ENCODE data around the gene CENPL.
"Not testable (repeated sequence)": the region's sequence is repeated elsewhere in the genome, so short reads cannot be mapped to it uniquely, and the experiment has no call there.

The CENPL gene

DNA sequence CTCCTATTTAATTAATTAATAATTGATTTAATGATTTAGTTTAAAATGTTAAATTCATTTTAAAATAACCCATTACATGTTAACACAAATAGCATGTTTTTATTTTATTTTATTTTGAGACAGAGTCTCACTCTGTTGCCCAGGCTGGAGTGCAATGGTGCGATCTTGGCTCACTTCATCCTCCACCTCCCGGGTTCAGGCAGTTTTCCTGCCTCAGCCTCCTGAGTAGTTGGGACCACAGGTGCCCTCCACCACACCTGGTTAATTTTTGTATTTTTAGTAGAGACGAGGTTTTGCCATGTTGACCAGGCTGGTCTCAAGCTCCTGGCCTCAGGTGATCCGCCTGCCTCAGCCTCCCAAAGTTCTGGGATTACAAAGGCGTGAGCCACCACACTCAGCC lies 34.9 kb upstream of the CENPL start:
- not testable (repeated sequence) for DNase-seq

DNA sequence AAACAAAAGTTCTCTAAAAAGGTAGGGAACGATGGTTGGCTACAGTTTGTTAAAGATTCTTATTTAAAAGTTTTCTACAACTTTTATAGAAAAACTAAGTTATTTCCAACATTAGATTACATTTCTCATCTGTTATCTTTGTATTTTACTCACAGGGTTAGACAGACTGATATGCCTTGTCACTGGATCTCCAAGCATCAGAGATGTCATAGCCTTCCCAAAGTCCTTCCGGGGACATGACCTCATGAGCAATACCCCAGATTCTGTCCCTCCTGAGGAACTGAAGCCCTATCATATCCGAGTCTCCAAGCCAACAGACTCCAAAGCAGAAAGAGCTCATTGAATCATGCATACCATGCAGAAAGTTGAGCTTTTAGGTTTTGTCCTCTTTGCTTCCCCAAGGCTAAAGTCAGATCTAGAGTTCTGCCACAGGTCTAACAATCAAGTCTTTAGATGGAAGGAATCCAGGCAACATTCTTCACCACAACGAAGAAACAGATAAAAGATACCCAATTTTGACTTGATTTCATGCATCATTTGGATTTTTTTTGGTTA lies 32.8 kb upstream of the CENPL start:
- DNase-seq, result no peak

GRCh38 chr1:173856903-173857302 lies 32.2 kb upstream of the CENPL start:
- DNase-seq, result no peak

GRCh38 chr1:173856014-173856413 lies 31.3 kb upstream of the CENPL start:
- no peak for DNase-seq

- DNase-seq, result no peak
Measured at GRCh38 chr1:173853074-173853473, 28.4 kb upstream of the CENPL start.

DNA sequence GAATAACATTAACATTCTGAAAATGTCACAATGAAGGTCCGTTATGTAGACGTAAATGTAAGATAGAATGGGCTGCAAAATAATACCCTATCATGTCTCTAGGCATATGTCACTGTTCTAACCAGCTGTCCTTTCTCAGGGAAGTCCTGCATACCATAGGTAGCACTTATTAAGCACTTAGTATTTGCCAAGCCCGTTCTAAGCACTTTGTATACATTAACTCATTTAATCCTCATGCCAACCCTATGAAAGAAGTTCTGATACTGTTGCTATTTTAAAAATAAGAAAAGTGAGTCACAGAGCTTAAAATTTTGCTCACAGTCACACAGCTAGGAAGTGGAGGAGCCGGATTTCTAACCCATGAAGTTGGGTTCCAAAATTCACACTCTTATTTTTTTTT lies 27.4 kb upstream of the CENPL start:
- DNase-seq, result no peak

GRCh38 chr1:173832748-173833147 lies 8.1 kb upstream of the CENPL start:
- no peak for DNase-seq

- DNase-seq, result no peak
Measured at GRCh38 chr1:173827611-173828010, 2.9 kb upstream of the CENPL start.

- no peak for DNase-seq
Measured at GRCh38 chr1:173823781-173824314, 835 bp downstream of the CENPL start.

DNA sequence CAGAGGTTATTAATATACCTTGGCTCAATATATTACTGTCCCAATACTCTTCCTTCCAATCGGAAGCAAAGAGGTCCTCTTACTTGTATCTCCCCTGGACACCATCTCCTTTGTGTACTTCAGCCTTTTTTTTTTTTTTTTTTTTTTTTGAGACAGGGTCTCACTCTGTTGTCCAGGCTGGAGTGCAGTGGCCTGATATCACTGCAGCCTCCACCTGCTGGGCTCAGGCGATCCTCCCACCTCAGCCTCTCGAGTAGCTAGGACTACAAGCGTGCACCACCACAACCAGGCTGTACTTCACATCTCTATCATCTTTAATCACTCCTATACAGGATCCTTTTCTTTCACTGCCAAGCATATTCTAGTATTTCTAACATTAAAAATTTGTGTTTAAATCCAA lies 3.0 kb downstream of the CENPL start:
- DNase-seq, result no peak

- DNase-seq, result no peak
Measured at GRCh38 chr1:173818459-173818858, 6.2 kb downstream of the CENPL start.

- DNase-seq, result not testable (repeated sequence)
Measured at GRCh38 chr1:173813654-173814053, 11.0 kb downstream of the CENPL start.

- no peak for DNase-seq
Measured at GRCh38 chr1:173802961-173803360, 21.7 kb downstream of the CENPL start.

DNA sequence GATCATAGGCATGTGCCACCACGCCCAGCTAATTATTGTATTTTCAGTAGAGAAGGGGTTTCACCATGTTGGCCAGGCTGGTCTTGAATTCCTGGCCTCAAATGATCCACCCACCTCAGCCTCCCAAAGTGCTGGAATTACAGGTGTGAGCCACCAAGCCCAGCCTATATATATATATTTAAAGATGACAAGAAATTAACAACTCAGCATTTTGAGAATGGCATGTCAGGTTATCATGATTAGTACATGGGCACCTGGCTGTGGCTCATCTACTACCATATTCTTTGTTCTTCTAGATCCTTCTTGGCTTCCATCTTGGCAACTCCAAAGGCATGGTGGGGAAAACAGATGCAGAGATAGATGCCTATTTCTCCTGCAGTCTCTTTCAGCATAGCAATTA lies 24.7 kb downstream of the CENPL start:
- DNase-seq, result not testable (repeated sequence)

- DNase-seq, result no peak
Measured at GRCh38 chr1:173798078-173798477, 26.6 kb downstream of the CENPL start.

DNA sequence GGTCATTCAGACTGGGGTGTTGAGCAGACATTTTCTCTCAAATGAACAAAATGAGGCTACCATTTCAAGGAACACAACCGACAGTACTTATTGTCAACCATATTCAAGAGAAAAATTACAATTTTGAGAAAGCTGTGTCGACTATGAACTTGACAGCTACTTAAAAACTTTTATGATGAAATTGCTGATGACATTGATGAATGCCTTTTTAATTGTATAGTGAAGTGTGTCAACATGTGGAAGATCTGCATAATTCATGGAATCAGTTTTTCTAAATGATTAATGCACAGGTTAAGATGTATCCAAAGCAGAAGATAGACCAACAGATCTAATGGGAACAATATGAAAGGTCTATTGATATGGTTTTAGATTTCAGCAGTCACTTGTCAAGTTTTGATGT lies 34.8 kb downstream of the CENPL start:
- no peak for DNase-seq

DNA sequence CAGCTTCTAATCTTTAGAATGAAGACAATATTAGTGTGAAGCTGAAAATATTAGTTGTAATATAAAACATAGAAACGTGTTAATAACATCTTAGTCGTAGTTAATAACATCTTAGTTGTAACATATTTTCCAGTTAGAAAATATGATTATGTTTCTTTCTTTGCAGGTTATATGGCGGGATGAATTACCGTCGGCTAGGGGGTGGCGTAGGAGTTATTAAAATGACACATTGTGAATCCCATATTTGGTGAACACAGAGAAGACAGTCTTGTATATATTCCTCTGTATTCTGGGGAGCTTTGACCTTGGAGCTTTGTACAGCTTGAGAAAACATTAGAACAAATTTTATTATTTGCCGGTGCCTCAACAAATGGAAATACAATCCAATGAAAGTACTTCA lies 39.7 kb downstream of the CENPL start:
- DNase-seq, result no peak

GRCh38 chr1:173779936-173780335 lies 44.7 kb downstream of the CENPL start:
- no peak for DNase-seq

- no peak for DNase-seq
Measured at GRCh38 chr1:173775578-173776226, 49.0 kb downstream of the CENPL start.

- DNase-seq, result no peak
Measured at GRCh38 chr1:173771560-173771959, 53.1 kb downstream of the CENPL start.

DNA sequence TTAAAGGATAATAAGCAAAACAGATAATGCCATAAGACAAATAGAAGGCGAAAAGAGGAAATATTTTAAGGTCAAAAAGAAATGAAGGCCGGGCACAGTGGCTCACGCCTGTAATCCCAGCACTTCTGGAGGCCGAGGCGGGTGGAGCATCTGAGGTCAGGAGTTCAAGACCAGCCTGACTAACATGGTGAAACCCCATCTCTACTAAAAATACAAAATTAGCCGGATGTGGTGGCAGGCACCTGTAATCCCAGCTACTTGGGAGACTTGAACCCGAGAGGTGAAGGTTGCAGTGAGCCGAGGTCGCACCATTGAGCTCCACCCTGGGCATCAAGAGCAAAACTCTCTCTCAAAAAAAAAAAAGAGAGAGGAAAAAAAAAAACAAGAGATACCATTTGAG lies 54.4 kb downstream of the CENPL start:
- not testable (repeated sequence) for DNase-seq

DNA sequence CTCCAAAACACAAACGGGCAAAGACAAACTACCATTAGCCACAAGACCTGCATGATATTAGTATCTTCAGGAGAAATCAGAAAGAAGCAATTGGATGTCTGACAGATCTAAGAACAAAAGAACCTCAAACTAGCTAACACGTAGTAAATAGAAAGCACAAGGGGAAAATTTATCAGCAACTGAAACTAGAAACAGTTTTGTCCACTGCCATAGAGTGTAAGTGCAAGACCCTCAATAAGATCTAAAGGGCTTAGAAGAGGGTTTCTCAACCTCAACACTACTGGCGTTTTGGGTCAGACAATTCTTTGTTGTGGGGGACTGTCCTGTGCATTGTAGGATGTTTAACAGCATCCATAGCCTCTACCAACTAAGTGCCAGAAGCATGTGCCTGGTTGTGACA lies 55.9 kb downstream of the CENPL start:
- no peak for DNase-seq

GRCh38 chr1:173768206-173768605 lies 56.5 kb downstream of the CENPL start:
- no peak for DNase-seq

GRCh38 chr1:173764331-173764730 lies 60.4 kb downstream of the CENPL start:
- not testable (repeated sequence) for DNase-seq

All from hypothalamus (tissue), 51 donors.